ENCODE measurements around the gene DNTT.

GRCh38 chr10:96374639-96374984, 70.4 kb downstream of the DNTT start:
- no peak for TF ChIP-seq EZH2phosphoT487 (IDR thresholded peaks at IDR 0.05; ENCODE audit: insufficient read depth, low read depth)
- no peak for TF ChIP-seq EZH2 (IDR thresholded peaks at IDR 0.05; ENCODE audit: insufficient read depth, poor library complexity, severe bottlenecking)

All from GM23248 (cell line).